K562 (cell line): ENCODE measurements around the gene PPP1R3E. TPM values are rescaled to one million over a fixed set of nuclear protein-coding genes. Genes with fewer than 3 reads are reported as not detected.
A peak's percentile ranks its signal among the peaks of the same experiment; 100 is the strongest.

ENCODE experiments used
- ATF1 ChIP-seq, 2 experiments: fragments of 450-650 bp in 1 of 2; IDR thresholded peaks; 2 replicates each; pipeline ENCODE4 v1.6.1; 2016; ENCODE audit warnings: missing compliant biosample characterization in 1 of 2, missing genetic modification characterization in 1 of 2
- CBX5 ChIP-seq: IDR thresholded peaks from 2 replicates; pipeline ENCODE4 v1.6.1; 2014; ENCODE audit warnings: low read depth, borderline replicate concordance
- CREB3 ChIP-seq: fragments of 450-650 bp; conservative IDR thresholded peaks from 2 replicates; pipeline ENCODE4 v1.6.1; 2016; ENCODE audit warnings: missing genetic modification characterization, low read depth, mild to moderate bottlenecking, missing compliant biosample characterization, moderate library complexity
- CTBP1 ChIP-seq: fragments of 450-650 bp; IDR thresholded peaks from 2 replicates; pipeline ENCODE4 v1.6.1; 2016; ENCODE audit warnings: borderline replicate concordance
- KDM4B ChIP-seq, 2 experiments: fragments of 450-650 bp in 1 of 2; sonication (generic) in 1 of 2; IDR thresholded peaks; 2 replicates each; pipeline ENCODE4 v1.6.1; 2016 to 2017; ENCODE audit warnings: borderline replicate concordance in 2 of 2, antibody characterized with exemption in 1 of 2, low read depth in 1 of 2, mild to moderate bottlenecking in 1 of 2
- MAFF ChIP-seq: IDR thresholded peaks from 2 replicates; pipeline ENCODE4 v1.6.1; 2012; ENCODE audit warnings: low read length, improper control_type of control experiment
- MEIS2 ChIP-seq: fragments of 450-650 bp; IDR thresholded peaks from 2 replicates; pipeline ENCODE4 v1.6.1; 2014; ENCODE audit warnings: mild to moderate bottlenecking; ENCODE audit not compliant: partially characterized antibody
- POLR2A ChIP-seq: fragments of 450-650 bp; conservative IDR thresholded peaks from 2 replicates; pipeline ENCODE4 v1.6.1; 2016
- THAP12 ChIP-seq: fragments of 250-450 bp; sonication (Bioruptor Pico); IDR thresholded peaks from 2 replicates; pipeline ENCODE4 v1.9.0; 2021; ENCODE audit warnings: mild to moderate bottlenecking, inconsistent platforms
- ZNF583 ChIP-seq: fragments of 250-450 bp; sonication (Bioruptor Pico); IDR thresholded peaks from 2 replicates; pipeline ENCODE4 v1.4.0; 2020
- ZNF76 ChIP-seq: fragments of 250-450 bp; sonication (Bioruptor Pico); IDR thresholded peaks from 2 replicates; pipeline ENCODE4 v1.4.0; 2020; ENCODE audit warnings: mild to moderate bottlenecking, moderate library complexity, borderline replicate concordance
- polyA plus RNA-seq, 8 experiments: library from polyadenylated mRNA; depleted of rRNA in 4 of 8; stranded (reverse) in 5 of 8; unstranded in 3 of 8; fragments of >200 nt; fragmentation: Nextera tagmentation in 2 of 8; fragmentation: Illumina TruSeq in 1 of 8; extraction: Ambion mirVana in 2 of 8; extraction: Trizol in 1 of 8; gene quantifications; 2 replicates each; pipeline versions ENCODE4 v1.2.1 to v1.2.3, GENCODE V29; 2011 to 2014; ENCODE audit warnings: inconsistent platforms in 1 of 8, missing spikeins in 1 of 8
- total RNA-seq, 7 experiments: library from RNA; depleted of rRNA in 6 of 7; stranded (reverse); fragments of >200 nt in 6 of 7; fragmentation: Illumina TruSeq in 2 of 7; extraction: Trizol in 2 of 7; gene quantifications; 2 replicates each; pipeline versions ENCODE4 v1.2.1 to v1.2.3, GENCODE V29; 2011 to 2021; ENCODE audit warnings: low replicate concordance in 1 of 7
- TF ChIP-seq, protein P1 (sequence below): conservative IDR thresholded peaks from 2 replicates; pipeline ENCODE4 v1.6.1; 2011; ENCODE audit warnings: low read depth, mild to moderate bottlenecking, low read length; ENCODE audit not compliant: control insufficient read depth
- TF ChIP-seq, protein P2 (sequence below), 2 experiments: fragments of 450-650 bp; formaldehyde crosslinking in 1 of 2; IDR thresholded peaks; 2 replicates each; pipeline versions ENCODE4 v1.4.0 to v1.6.1; 2014 to 2020; ENCODE audit warnings: mild to moderate bottlenecking in 2 of 2, borderline replicate concordance in 1 of 2, low read depth in 1 of 2
- TF ChIP-seq, protein P3 (sequence below): sonication (generic); formaldehyde crosslinking; IDR thresholded peaks from 2 replicates; pipeline ENCODE4 v1.9.0; 2022; ENCODE audit warnings: mild to moderate bottlenecking, missing genetic modification reagents

The PPP1R3E gene
- total and polyA plus RNA-seq, 9 of the 15 experiments (the other 6 are each of a cell fraction or from before 2014, with no cell fraction given) = 3.2 to 18.4 (median 7.6) TPM

DNA sequence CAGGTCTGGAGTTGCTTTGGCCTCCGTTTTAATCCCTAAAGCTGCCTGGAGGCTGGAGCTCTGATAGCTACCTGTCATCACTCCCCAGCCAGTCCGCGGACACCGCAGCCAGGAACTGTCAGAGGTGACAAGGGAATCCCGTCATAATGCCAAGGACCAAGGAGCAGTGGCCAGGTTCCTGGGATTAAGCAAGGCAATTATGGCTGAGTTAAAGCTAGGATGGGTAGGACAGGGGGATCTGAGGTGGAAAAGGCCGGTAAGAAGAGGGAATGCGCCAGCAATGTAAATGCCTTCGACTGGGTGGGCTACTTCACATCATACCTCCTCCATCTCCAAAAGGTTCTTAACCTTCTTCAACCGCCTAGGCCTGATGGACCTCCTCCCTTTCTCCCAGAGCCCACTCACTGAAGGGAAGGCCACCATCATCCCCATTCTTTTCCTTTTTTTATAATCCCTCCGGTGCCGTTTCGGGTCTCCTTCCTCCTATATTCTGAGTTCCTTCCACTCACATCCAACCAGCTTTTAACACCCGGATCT is 1.9 kb downstream of the PPP1R3E start (continued):
- no peak for TF ChIP-seq CREB3
- TF ChIP-seq MAFF = no peak
- TF ChIP-seq POLR2A = 0 out of 2 replicates have a peak, but pooled peaks have one; percentile 29
- TF ChIP-seq ZNF583 (CRISPR knock-in tag) = 0 out of 2 replicates have a peak, but pooled peaks have one; percentile 54
- TF ChIP-seq MEIS2 = peak; percentile 85
- TF ChIP-seq CTBP1 = peak; percentile 36; the same call in 1 of the 2 replicates
- TF ChIP-seq ZNF76 = 0 out of 2 replicates have a peak, but pooled peaks have one; percentile 28
- TF ChIP-seq KDM4B (IDR thresholded peaks at IDR 0.05; ENCODE audit: borderline replicate concordance in 2 of 2, low read depth in 1 of 2) = 0 out of 4 replicates have a peak, but pooled peaks of 1 of the 2 experiments have one; percentile 5
- TF ChIP-seq ATF1 (CRISPR knock-in tag; IDR thresholded peaks at IDR 0.05) = no peak
- no peak for TF ChIP-seq ATF1 (tag; IDR thresholded peaks at IDR 0.05)
- no peak for TF ChIP-seq CBX5
- 0 out of 2 replicates have a peak, but pooled peaks have one; percentile 20 for TF ChIP-seq THAP12
- TF ChIP-seq, protein P1, sequence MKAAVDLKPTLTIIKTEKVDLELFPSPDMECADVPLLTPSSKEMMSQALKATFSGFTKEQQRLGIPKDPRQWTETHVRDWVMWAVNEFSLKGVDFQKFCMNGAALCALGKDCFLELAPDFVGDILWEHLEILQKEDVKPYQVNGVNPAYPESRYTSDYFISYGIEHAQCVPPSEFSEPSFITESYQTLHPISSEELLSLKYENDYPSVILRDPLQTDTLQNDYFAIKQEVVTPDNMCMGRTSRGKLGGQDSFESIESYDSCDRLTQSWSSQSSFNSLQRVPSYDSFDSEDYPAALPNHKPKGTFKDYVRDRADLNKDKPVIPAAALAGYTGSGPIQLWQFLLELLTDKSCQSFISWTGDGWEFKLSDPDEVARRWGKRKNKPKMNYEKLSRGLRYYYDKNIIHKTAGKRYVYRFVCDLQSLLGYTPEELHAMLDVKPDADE = no peak
- TF ChIP-seq, protein P2, sequence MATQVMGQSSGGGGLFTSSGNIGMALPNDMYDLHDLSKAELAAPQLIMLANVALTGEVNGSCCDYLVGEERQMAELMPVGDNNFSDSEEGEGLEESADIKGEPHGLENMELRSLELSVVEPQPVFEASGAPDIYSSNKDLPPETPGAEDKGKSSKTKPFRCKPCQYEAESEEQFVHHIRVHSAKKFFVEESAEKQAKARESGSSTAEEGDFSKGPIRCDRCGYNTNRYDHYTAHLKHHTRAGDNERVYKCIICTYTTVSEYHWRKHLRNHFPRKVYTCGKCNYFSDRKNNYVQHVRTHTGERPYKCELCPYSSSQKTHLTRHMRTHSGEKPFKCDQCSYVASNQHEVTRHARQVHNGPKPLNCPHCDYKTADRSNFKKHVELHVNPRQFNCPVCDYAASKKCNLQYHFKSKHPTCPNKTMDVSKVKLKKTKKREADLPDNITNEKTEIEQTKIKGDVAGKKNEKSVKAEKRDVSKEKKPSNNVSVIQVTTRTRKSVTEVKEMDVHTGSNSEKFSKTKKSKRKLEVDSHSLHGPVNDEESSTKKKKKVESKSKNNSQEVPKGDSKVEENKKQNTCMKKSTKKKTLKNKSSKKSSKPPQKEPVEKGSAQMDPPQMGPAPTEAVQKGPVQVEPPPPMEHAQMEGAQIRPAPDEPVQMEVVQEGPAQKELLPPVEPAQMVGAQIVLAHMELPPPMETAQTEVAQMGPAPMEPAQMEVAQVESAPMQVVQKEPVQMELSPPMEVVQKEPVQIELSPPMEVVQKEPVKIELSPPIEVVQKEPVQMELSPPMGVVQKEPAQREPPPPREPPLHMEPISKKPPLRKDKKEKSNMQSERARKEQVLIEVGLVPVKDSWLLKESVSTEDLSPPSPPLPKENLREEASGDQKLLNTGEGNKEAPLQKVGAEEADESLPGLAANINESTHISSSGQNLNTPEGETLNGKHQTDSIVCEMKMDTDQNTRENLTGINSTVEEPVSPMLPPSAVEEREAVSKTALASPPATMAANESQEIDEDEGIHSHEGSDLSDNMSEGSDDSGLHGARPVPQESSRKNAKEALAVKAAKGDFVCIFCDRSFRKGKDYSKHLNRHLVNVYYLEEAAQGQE (IDR thresholded peaks at IDR 0.05; ENCODE audit: borderline replicate concordance) = no peak
- TF ChIP-seq, protein P2 (CRISPR knock-in tag; IDR thresholded peaks at IDR 0.05; ENCODE audit: low read depth) = 0 out of 2 replicates have a peak, but pooled peaks have one; percentile 60
- TF ChIP-seq, protein P3, sequence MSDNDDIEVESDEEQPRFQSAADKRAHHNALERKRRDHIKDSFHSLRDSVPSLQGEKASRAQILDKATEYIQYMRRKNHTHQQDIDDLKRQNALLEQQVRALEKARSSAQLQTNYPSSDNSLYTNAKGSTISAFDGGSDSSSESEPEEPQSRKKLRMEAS (CRISPR knock-in tag) = no peak
